PC-9 (cell line): ENCODE results near the gene FBN1. TPM values are rescaled to one million over a fixed set of nuclear protein-coding genes. Genes with fewer than 3 reads are reported as not detected.

ENCODE experiments used
- BruUV-seq: library from RNA; stranded (reverse); fragments of 400-500 nt; replicated peaks from 2 replicates; lab custom pipeline; 2021; lab: Mats Ljungman, UMichigan
- CTCF ChIA-PET: fragments of 300-600 bp; sonication (Branson Sonifier 250); formaldehyde crosslinking; loops from one replicate; lab custom pipeline; 2022; ENCODE audit warnings: antibody characterized with exemption; lab: Charles Lee
- POLR2A ChIA-PET: fragments of 300-600 bp; sonication (Branson Sonifier 250); formaldehyde crosslinking; loops from one replicate; lab custom pipeline; 2022; ENCODE audit warnings: antibody characterized with exemption; ENCODE audit not compliant: unreplicated experiment; lab: Charles Lee
- DNase-seq, 2 experiments: peaks; one replicate each; pipeline versions ENCODE4 v3.0.0 to v3.0.0-alpha.2; 2015 to 2022; ENCODE audit warnings: mixed read lengths in 1 of 2
- H2AFZ ChIP-seq: fragments of 200-600 bp; sonication (generic); 2 replicates; pipeline ENCODE4 v1.8.1; 2017; ENCODE audit warnings: antibody characterized with exemption
- H3F3A ChIP-seq: fragments of 200-600 bp; sonication (generic); 2 replicates; pipeline ENCODE4 v1.8.1; 2017; ENCODE audit warnings: antibody characterized with exemption, mild to moderate bottlenecking, low read depth; ENCODE audit not compliant: insufficient read depth
- H3K27ac ChIP-seq: fragments of 200-600 bp; sonication (generic); 2 replicates; pipeline ENCODE4 v1.6.1; 2016; ENCODE audit warnings: mixed run types
- H3K27me3 ChIP-seq: fragments of 200-600 bp; sonication (generic); 2 replicates; pipeline ENCODE4 v1.6.1; 2016; ENCODE audit warnings: low read depth, mixed run types; ENCODE audit not compliant: insufficient read depth
- H3K36me3 ChIP-seq: fragments of 200-600 bp; sonication (generic); 2 replicates; pipeline ENCODE4 v1.6.1; 2016; ENCODE audit warnings: low read depth, mixed run types
- H3K4me1 ChIP-seq: fragments of 200-600 bp; sonication (generic); replicated peaks from 2 replicates; pipeline ENCODE4 v1.6.1; 2016; ENCODE audit warnings: mixed run types; ENCODE audit not compliant: insufficient read depth
- H3K4me2 ChIP-seq: fragments of 200-600 bp; sonication (generic); 2 replicates; pipeline ENCODE4 v1.6.1; 2017; ENCODE audit warnings: mixed run types
- H3K4me3 ChIP-seq: fragments of 200-600 bp; sonication (generic); 2 replicates; pipeline ENCODE4 v1.6.1; 2016; ENCODE audit warnings: mixed run types
- H3K79me2 ChIP-seq: fragments of 200-600 bp; sonication (generic); 2 replicates; pipeline ENCODE4 v1.6.1; 2017; ENCODE audit warnings: low read depth, mixed run types
- H3K9me2 ChIP-seq: fragments of 200-600 bp; sonication (generic); 2 replicates; pipeline ENCODE4 v1.8.1; 2017; ENCODE audit warnings: mild to moderate bottlenecking; ENCODE audit not compliant: insufficient read depth
- H3K9me3 ChIP-seq: fragments of 200-600 bp; sonication (generic); 2 replicates; pipeline ENCODE4 v1.8.1; 2016; ENCODE audit warnings: low read depth; ENCODE audit not compliant: insufficient read depth
- H4K20me1 ChIP-seq: fragments of 200-600 bp; sonication (generic); 2 replicates; pipeline ENCODE4 v1.8.1; 2017; ENCODE audit not compliant: insufficient read depth
- CTCF ChIP-seq: fragments of 200-600 bp; sonication (generic); conservative IDR thresholded peaks from 2 replicates; pipeline ENCODE4 v1.6.1; 2017; ENCODE audit warnings: mixed run types, antibody characterized with exemption, mild to moderate bottlenecking, moderate library complexity
- EZH2 ChIP-seq: fragments of 200-600 bp; sonication (generic); IDR thresholded peaks from 2 replicates; pipeline ENCODE4 v1.8.0; 2017; ENCODE audit warnings: antibody characterized with exemption, low read depth
- intact Hi-C: fragments of 100-400 bp; cut with micrococcal nuclease; formaldehyde crosslinking; loops from one replicate; pipeline ENCODE4 v1.10.0; 2022; ENCODE audit not compliant: unreplicated experiment
- total RNA-seq: library from RNA; stranded (reverse); gene quantifications from 2 replicates; pipeline ENCODE4 v1.2.3, GENCODE V29; 2021

The FBN1 gene
- total RNA-seq, 1 experiment from 2014 or later: 1.3 TPM

- Histone ChIP-seq H3K27ac (no peak overlapping the region), H3K9me2 (no peaks in the 10 kb centered on the region), H3K36me3 (no peaks in the 10 kb centered on the region), H3K9me3 (no peaks in the 10 kb centered on the region), H3K4me2 (no peak overlapping the region), H3F3A (no peaks in the 10 kb centered on the region), H4K20me1 (no peaks in the 10 kb centered on the region), H3K4me3 (no peak overlapping the region), H3K79me2 (no peaks in the 10 kb centered on the region), H2AFZ (no peak overlapping the region), H3K4me1 (no peaks in the 10 kb centered on the region), H3K27me3 (no peaks in the 10 kb centered on the region)
- no peak for DNase-seq
- BruUV-seq: no TSS peak
- intact Hi-C loops: no loop called here
- TF ChIP-seq CTCF (no peak), EZH2 (no peak)
- ChIA-PET POLR2A (interaction anchor here (0.6 kb wide), 1 partner anchor 234 kb away, joined by 10 read pairs; no protein-coding TSS in a partner anchor), CTCF (no interaction called here)
These were observed 49.5 kb downstream of the FBN1 start for GRCh38 chr15:48595981-48596380.

GRCh38 chr15:48592933-48593332, 52.6 kb downstream of the FBN1 start:
- no peak overlapping the region for H3K4me2 ChIP-seq
- H3K9me2 ChIP-seq: no peaks in the 10 kb centered on the region
- ChIA-PET CTCF (no interaction called here), POLR2A (no interaction called here)
- H3K27ac ChIP-seq: no peak overlapping the region
- H3F3A ChIP-seq: no peaks in the 10 kb centered on the region
- TF ChIP-seq EZH2: no peak
- BruUV-seq: no TSS peak
- H3K9me3 ChIP-seq: no peaks in the 10 kb centered on the region
- intact Hi-C loops: no loop called here
- H3K79me2 ChIP-seq: no peaks in the 10 kb centered on the region
- no peak for DNase-seq
- no peaks in the 10 kb centered on the region for H3K36me3 ChIP-seq
- H3K4me3 ChIP-seq: no peak overlapping the region
- H4K20me1 ChIP-seq: no peaks in the 10 kb centered on the region
- H3K27me3 ChIP-seq: no peaks in the 10 kb centered on the region
- H2AFZ ChIP-seq: no peak overlapping the region
- no peaks in the 10 kb centered on the region for H3K4me1 ChIP-seq

GRCh38 chr15:48592221-48592731, 53.2 kb downstream of the FBN1 start:
- H3K4me2 ChIP-seq: no peak overlapping the region
- peak in 1 of 2 experiments; percentile 65 for DNase-seq
- no peaks in the 10 kb centered on the region for H4K20me1 ChIP-seq
- POLR2A ChIA-PET: interaction anchor here (0.5 kb wide), 1 partner anchor 1080 kb away, joined by 5 read pairs; no protein-coding TSS in a partner anchor
- CTCF ChIA-PET: no interaction called here
- H3K27me3 ChIP-seq: no peaks in the 10 kb centered on the region
- no peaks in the 10 kb centered on the region for H3K79me2 ChIP-seq
- H3F3A ChIP-seq: no peaks in the 10 kb centered on the region
- H3K9me3 ChIP-seq: no peaks in the 10 kb centered on the region
- H3K27ac ChIP-seq: no peak overlapping the region
- TF ChIP-seq CTCF: no peak
- no peak for TF ChIP-seq EZH2
- H3K9me2 ChIP-seq: no peaks in the 10 kb centered on the region
- H3K4me1 ChIP-seq: no peaks in the 10 kb centered on the region
- no peaks in the 10 kb centered on the region for H3K36me3 ChIP-seq
- H2AFZ ChIP-seq: no peak overlapping the region
- no TSS peak for BruUV-seq
- intact Hi-C loops: no loop called here
- no peak overlapping the region for H3K4me3 ChIP-seq

- H2AFZ ChIP-seq: no peak overlapping the region
- no peaks in the 10 kb centered on the region for H3K4me1 ChIP-seq
- H4K20me1 ChIP-seq: no peaks in the 10 kb centered on the region
- H3F3A ChIP-seq: no peaks in the 10 kb centered on the region
- no peaks in the 10 kb centered on the region for H3K9me2 ChIP-seq
- intact Hi-C loops: no loop called here
- no peaks in the 10 kb centered on the region for H3K27me3 ChIP-seq
- H3K4me2 ChIP-seq: no peak overlapping the region
- no peaks in the 10 kb centered on the region for H3K36me3 ChIP-seq
- no peak overlapping the region for H3K4me3 ChIP-seq
- no peaks in the 10 kb centered on the region for H3K79me2 ChIP-seq
- CTCF ChIA-PET: no interaction called here
- TF ChIP-seq EZH2: no peak
- no peak for TF ChIP-seq CTCF
- H3K9me3 ChIP-seq: no peaks in the 10 kb centered on the region
- no peak overlapping the region for H3K27ac ChIP-seq
- DNase-seq: no peak
- POLR2A ChIA-PET: no interaction called here
- no TSS peak for BruUV-seq
These were observed 54.8 kb downstream of the FBN1 start for GRCh38 chr15:48590723-48591122.
